HG03064 (cell line): ENCODE results near the gene IRAK2.
A peak's percentile ranks its signal among the peaks of the same experiment; 100 is the strongest.

Experiments
- ATAC-seq: cut with Tn5 transposase; IDR thresholded peaks from one replicate; pipeline ENCODE4 v1.9.1; 2021; ENCODE audit warnings: low read depth; ENCODE audit not compliant: unreplicated experiment

Gene IRAK2

DNA sequence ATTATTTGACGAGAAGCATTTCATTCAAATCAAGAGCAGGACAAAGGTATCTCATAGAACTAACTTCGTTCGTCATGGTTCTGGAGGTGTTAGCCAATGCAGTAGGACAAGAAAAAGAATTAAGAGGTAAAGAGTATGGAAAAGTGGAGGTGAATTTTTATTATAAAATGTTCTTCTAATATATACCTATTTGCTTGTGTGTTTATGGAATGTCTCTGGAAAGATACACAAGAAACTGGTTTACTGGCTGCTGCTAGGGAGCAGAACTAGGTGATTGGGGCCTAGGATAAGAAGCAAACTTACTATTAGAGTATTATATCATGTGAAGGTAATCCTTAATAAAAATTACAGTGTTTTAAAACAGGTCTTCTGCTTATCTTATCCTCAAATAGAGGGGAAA, 52.6 kb downstream of the IRAK2 start:
- no peak for ATAC-seq

DNA sequence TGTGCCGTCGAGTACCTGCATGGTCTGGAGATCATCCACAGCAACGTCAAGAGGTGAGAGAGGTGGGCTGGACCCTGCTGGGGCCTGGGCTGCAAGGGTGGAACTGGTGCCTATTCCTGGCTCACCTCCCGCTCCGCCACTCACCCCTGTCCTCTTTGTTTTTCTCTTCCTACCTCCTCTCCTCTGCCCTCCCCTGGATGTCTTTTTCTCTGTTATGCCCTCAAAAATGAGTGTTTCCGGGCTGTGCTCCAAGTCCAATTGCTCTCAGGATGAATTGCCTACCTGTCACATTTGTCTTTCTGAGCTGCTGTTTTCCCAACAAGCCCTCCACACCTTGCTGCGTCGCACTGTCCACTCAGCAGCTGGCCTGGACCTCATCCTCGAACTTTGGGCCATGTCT, 55.0 kb downstream of the IRAK2 start:
- ATAC-seq: no peak

DNA sequence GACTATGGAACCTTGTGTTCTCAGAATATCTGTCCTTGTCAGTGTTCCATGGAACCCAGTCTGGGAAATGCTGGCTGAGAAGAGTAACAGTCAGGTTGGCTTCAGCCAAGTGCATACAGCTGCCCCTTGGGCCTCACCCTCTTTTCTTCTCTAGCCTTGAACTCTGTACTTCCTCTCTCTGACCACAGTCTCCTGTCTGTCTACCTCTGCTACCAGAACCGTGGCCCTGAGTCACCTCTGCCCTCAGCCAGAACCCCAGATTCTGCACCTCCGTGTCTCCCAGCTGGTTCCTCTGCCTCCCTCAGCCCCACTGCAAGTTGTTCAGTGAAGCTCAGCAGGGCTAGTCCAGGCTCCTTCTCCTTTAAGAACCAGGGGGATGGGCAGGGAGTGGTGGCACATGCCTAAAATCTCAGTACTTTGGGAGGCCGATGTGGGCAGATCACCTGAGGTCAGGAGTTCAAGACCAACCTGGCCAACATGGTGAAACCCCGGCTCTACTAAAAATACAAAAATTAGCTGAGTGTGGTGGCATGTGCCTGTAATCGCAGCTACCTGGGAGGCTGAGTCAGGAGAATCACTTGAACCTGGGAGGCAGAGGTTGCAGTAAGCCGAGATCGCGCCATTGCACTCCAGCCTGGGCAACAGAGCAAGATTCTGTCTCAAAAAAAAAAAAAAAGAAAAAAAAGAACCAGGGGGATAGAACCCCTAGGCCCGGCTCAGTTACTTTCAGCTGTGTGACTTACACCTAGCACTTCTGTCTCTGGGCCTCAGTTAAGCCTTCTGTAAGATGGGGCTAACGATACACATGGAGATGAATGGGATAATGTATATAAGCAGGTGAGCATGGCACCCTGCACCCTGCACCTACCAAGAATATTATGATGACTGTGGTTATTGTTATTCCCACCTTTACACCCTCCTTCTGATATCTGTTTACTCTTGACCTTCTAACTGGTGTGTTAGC, 59.2 kb downstream of the IRAK2 start:
- peak; percentile 71 for ATAC-seq

DNA sequence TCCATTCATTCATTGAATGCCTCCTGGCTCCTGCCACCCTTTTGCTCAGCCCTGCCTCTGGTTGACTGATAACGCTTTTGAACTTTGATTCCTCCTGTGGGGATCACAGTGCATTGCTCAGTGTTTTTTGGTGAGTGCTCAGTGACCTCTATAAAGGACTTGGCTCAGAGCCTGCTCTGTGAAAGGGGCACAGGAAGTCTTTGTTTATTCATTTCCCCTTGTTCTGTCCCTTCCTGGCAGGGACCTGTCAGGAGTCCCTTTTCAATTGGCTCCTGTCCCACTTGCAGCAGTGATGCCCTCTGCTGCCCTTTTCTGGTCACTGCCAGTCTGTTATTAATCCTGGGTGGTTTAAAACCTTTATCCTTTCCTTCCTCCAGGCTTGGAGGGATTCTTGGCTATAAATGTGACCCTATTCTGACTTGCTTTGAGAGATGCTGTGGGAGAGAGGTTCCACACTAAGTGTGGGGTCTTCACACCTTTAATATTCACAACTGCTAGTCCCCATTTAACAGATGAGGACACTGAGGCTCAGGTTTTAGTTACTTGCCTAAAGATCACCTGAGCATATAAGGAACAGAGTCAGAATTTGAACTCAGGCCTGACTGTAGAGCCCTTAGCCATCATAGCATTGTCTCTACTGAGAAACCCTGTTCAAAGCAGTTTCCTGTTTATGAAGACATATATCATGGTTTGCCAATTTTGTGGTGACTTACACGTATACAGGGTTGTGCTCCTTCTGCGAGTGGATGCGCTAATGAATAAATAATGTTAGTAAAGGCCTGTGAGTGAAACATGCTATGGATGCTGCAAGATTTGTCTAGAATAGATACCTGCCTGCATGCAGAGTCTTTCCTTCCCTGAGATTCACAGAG, 60.3 kb downstream of the IRAK2 start:
- ATAC-seq: no peak

DNA sequence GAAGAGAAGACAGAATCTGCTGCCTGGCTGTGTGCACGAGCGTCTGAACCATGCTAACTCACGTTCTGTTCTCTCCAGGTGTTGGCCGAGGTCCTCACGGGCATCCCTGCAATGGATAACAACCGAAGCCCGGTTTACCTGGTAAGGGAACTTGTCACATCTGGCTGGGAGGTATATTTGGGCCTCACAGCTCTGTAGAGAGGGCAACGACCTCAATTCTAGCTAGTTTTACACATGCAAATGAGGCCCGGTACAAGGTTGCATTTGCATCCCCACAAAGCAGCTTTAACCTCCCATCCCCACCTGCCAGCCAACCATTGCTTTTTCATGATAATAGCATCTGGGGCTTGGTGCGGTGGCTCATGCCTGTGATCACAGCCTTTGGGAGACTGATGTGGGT, 61.6 kb downstream of the IRAK2 start:
- ATAC-seq: no peak

DNA sequence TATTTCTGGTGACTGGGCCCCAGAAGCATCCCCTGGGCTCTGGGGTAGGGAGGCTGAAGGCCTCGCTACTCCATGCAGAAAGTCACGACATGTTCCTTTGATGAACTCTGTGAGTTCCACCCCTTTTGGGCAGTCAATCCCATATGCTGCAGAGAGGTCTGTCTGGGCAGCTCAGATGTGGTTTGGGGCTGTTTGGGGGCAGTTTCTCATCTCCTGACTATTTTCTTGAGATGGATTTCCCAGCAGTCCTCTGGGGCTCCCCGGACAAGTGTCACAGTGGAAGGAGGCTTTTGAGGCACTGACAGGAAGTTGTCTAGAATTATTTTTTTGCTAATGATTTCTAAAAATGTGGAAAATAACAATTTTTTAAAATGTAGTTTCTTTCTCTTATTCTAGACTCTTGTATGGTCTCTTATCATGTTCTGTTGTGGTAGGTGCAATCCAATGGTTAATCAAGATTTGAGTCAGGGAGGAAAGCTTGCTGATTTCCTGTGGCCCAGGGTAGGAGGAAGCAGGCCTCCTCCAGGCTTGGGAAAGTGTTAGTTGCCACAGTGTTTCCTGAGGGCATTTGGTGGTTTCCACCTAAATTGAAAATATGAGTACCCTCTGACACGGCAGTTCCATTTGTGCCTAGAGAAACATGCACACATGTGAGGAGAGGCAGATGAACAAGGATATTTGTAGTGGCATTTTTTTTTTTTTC, 63.7 kb downstream of the IRAK2 start:
- no peak for ATAC-seq

DNA sequence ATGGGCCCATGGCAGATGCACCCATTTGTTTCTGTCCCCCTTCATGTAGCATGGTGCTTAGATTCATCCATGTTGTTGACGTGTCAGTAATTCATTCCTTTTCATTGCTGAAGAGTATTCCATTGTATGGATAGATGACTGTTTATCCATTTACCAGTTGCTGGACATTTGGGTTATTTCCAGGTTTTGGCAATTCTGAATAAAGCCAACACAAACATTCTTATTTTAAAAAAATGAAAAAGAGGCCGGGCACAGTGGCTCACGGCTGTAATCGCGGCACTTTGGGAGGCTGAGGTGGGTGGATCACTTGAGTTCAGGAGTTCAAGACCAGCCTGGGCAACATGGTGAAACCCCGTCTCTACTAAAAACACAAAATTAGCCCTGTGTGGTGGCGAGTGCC, 64.9 kb downstream of the IRAK2 start:
- ATAC-seq: no peak

DNA sequence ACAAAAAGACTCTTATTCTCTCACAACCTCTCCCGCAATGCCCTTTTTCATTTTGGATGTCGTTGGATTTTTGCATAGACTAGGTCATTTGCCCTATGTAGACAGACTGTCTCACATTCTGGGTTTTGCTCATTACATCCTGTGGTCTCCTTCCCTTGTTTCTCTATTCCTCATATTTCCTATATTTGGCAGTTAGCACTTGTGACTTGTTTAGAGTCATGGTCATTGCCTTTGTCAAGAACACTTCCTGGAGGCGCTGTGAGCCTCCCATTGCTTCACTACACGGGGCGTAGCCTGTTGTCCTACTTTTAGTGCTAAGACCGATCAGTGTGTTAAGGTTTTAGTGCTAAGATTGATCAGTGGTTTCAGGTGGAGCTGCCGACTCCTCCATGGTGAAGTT, 67.4 kb downstream of the IRAK2 start:
- no peak for ATAC-seq

DNA sequence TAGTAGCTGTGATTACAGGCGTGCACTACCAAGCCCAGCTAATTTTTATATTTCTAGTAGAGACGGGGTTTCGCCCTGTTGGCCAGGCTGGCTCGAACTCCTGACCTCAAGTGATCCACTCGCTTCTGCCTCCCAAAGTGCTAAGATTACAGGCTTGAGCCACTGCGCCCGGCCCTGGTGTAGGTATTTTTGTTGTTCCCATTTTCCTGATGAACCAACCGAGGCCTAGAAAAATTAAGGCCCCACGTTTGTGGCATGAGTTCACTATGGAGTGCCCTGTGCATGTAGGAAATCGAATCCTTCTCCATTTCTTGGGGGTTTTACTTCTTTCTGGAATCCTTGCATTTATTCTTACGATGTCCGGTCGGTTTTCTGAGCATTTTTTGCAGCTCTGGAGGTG, 69.3 kb downstream of the IRAK2 start:
- ATAC-seq: no peak

DNA sequence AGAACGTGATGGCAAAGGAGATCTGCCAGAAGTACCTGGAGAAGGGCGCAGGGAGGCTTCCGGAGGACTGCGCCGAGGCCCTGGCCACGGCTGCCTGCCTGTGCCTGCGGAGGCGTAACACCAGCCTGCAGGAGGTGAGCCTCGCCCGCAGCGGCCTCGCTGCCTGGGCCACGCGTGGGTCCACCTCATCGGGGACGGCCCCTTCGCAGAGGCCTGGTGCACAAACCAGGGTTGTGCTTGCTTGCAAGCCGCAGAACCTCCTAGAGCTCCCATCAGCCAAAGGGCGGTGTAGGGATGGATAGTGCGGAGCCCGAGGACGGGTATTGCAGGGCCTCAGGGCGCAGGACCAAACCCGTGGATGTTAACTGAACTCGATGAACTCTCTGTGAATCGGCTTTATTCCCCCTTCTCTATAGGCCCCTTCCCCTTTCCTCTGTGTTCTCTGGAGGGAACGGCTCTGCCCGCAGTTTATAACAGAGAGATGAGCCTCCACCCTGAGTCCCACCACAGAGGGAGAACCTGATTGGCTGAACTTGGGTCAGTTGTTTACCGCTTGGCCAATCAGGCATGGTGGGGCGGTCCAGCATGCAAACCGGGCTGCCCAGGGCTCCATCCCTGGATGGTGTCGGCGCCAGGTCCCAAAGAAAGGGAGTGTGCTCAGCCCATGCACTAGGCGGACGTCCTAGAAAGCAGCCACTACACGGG, 70.0 kb downstream of the IRAK2 start:
- no peak for ATAC-seq

DNA sequence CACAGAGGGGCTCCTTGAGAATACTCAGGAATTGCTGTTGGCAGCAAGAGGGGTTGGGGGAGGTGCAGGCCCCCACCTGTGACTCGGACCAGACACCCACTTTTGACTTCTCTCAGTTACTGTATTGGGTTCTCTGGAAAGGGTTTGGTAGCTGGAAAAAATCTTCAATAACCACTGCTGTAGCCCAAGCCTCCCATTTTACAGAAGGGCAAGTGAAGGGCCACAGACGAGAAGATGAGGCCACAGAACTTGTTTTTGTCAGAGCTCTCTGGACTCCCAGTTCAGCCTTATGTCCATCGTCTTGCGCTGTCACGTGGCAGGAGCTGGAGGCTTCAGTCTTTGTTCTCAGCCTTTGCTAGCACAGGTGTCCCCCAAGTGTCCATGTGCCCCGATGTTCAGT, 70.8 kb downstream of the IRAK2 start:
- no peak for ATAC-seq

DNA sequence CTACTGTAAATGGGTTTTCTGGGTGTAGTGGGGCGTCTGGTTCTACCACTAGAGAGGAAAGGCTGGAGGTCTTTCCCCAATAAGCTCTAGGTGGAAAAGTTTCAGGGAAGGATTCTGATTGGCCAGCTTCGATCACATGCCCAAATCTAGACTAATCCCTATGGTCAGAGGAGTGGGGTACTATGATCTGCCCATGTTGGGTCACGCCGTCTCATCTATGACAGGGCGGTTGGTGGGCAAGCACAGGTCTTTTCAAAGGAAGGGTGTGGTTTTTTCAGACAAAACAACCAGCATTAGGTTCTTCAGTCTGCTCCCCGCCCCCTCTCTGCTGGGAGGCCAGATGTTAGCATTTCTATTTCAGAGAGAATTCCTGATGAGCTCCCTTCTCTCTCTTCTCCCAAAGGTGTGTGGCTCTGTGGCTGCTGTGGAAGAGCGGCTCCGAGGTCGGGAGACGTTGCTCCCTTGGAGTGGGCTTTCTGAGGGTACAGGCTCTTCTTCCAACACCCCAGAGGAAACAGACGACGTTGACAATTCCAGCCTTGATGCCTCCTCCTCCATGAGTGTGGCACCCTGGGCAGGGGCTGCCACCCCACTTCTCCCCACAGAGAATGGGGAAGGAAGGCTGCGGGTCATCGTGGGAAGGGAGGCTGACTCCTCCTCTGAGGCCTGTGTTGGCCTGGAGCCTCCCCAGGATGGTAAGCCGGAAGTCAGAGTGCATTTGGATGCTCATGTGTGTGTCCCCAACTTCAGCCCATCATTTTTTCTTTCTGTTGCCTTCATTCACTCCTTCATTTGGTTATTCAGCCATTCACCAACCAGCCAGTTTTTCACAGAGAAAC, 73.8 kb downstream of the IRAK2 start:
- ATAC-seq: no peak

DNA sequence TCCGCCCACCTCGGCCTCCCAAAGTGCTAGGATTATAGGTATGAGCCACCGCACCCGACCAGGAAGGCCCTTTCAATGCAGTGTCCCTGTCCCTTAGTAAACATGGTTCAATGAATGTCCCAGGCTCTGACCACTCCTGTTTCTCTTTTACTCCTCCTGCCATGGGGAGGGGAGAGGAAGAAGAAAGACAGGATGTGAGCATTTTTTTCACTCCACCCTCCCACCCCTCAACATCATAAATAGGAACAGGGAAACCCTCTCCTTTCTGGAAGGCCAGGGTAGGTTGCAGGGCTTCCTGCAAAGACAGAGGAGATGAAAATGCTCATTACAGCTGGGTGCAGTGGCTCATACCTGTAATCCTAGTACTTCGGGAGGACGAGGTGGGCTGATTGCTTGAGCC, 76.1 kb downstream of the IRAK2 start:
- ATAC-seq: no peak

DNA sequence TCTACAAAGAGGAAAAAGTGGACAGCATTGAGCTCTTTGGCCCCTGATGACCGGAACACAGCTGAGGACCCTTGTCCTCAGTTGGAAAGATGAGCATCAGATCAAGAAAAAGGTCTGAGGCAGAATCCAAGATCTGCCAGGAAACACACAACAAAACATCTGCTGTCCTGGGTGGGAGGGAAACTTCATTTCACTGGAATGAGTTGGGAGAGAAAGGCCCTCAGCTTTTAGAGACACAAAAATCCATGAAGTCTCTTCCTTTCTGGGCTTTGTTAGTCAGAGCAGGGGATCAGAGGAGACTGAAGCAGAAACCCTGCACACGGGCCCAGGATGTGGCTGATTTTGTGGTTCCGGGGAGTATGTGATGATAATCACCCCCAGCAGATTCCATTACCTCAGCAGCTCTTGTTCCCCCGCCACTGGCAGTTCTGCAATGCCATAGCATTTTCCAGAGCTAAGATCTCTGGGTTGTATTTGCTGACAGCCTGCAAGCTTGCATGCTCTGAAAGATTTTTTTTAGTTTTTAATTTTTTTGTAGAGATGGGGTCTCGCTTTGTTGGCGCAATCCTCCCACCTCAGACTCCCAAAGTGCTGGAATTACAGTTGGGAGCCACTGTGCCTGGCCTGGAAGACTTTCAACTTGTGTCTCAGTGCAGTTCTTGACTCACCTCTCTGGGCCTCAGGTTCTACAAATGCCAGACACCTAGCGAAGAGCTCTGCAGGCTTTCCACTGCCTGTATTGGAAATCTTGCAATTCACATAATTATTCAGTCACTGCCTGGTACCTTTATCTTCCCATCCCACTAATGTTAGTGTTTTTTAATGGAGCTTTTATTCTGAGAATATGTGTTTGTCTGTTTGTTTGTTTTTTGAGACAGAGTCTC, 77.7 kb downstream of the IRAK2 start:
- no peak for ATAC-seq

DNA sequence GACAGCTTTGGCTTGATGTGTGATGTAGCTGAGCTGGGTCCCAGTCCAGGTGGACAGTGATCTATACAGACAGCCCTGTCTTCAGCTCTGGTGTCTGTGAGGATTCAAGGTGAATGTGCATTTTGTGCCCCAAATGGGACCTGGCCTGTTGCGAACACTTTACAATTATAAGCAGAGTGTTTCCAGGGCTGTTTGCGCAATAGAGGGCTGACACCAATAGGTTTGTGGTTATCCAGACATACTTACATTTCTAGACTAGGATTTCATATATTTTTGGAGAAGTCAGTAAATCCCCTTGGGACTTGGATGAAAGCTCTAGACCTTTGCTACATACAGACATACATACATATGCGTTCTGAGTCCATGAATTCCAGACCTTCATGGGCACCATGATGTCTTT, 79.3 kb downstream of the IRAK2 start:
- ATAC-seq: no peak

DNA sequence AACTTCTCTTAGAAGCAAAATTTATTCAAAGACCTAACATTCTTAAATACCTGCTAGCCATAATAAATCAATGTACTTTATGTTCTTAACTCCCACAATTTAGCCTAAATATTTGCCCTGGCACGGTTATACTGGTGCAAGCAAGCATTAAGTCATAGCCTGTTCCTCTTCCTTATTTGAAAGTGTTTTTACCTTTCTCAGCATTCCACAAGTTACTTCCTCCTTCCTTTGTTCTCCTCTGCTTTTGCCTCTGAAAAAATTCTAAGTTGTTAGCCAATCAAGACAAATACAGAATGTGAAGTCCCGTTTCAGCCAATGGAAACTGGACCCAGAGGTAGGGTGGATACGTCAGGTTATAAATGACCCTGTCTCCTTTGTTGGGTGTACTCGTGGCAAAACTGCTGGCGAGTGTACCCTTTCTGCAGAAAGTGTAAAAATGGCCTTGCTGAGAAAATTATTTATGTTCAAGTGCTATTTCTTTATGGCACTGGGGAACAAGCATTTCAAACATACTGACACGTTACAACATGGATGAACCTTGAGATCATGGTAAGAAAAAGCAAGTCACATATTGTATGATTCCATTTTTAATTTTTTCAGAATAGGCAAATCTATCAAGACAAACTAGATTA, 80.5 kb downstream of the IRAK2 start:
- ATAC-seq: no peak

DNA sequence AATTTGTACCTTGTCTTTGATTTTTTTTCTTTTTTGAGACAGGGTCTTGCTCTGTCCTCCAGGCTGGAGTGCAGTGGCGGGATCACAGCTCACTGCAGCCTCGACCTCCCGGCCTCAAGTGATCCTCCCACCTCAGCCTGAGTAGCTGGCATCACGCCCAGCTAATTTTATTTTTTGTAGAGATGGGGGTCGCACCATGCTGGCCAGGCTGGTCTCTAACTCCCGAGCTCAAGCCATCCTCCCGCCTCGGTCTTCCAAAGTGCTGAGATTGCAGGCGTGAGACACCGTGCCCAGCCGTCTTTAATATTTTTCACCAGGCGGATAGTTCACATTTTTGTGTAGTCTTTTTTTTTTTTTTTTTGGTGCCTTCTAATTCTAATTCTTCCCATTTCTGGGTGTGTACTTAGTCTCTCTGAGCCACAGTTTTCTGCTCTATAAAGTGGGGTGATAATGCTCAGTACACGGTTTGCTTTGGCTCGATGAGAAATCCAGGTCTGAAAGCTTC, 83.0 kb downstream of the IRAK2 start:
- ATAC-seq: no peak
